GM18517 (cell line): Measurements from ENCODE around the gene GNAO1.
A peak's percentile ranks its signal among the peaks of the same experiment; 100 is the strongest.

Experiments
- ATAC-seq: cut with Tn5 transposase; IDR thresholded peaks from one replicate; pipeline ENCODE4 v1.9.1; 2021; ENCODE audit warnings: mild to moderate bottlenecking, moderate library complexity; ENCODE audit not compliant: unreplicated experiment

The GNAO1 gene

GRCh38 chr16:56344518-56345405, 153.5 kb downstream of the GNAO1 start:
- ATAC-seq = no peak

GRCh38 chr16:56345406-56346050, 154.2 kb downstream of the GNAO1 start:
- ATAC-seq = no peak

- ATAC-seq = no peak
These were observed 155.0 kb downstream of the GNAO1 start for GRCh38 chr16:56346131-56346890.

DNA sequence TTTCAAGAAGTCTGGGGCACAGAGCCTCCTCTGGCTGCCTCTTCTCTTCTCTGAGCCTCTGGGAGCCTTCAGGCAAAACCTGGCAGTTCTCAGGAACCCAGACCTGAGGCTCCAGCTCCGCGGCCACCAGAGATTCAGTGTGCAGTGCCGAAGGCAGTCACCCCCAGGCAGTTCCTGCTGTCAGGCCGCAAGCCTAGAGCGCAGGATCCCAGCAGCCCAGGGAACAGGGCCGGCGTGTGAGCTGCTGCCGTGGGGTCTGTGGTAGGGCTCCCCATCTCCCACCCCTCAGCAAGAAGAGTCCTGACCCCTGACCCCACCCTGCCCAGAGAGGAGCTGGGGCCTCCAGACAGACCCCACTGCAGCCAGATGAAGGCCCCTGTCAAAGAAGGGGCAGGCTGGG, 155.9 kb downstream of the GNAO1 start:
- no peak for ATAC-seq

- ATAC-seq = no peak
These were observed 156.4 kb downstream of the GNAO1 start for GRCh38 chr16:56347670-56348069.

GRCh38 chr16:56348168-56349085, 157.1 kb downstream of the GNAO1 start:
- no peak for ATAC-seq

DNA sequence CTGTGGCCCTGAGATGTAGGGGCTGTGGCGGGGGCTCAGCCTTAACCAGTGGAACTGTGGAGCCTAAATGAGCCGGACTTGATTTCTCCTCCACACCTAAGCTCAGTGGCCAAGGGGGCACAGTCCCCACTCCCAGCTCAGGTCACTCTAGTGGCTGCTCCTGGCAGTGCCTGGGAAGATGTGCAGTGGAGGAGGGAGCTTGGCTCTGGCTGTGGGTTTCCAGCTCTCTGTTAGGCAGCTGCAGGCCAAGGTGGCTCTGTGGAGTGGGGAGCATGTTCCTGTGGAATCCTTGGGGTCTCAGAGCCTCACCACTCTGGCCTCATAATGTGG, 157.8 kb downstream of the GNAO1 start:
- no peak for ATAC-seq

GRCh38 chr16:56349711-56350161, 158.4 kb downstream of the GNAO1 start:
- no peak for ATAC-seq

- no peak for ATAC-seq
These were observed 159.5 kb downstream of the GNAO1 start for GRCh38 chr16:56350491-56351405.

GRCh38 chr16:56351481-56351880, 160.2 kb downstream of the GNAO1 start:
- no peak for ATAC-seq

GRCh38 chr16:56352351-56353053, 161.2 kb downstream of the GNAO1 start:
- no peak for ATAC-seq

GRCh38 chr16:56353054-56353921, 162.0 kb downstream of the GNAO1 start:
- no peak for ATAC-seq

GRCh38 chr16:56354016-56354415, 162.7 kb downstream of the GNAO1 start:
- no peak for ATAC-seq

DNA sequence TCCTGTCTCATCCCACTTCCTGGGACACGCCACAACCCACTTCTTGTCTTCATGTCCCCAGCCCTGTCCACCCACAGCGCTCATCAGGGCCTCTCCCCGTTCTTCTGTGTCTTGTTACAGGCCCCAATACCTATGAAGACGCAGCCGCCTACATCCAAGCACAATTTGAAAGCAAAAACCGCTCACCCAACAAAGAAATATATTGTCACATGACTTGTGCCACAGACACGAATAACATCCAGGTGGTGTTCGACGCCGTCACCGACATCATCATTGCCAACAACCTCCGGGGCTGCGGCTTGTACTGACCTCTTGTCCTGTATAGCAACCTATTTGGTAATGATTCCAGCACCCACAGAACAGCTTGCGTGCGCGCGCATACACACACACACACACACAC, 163.5 kb downstream of the GNAO1 start:
- ATAC-seq = no peak

GRCh38 chr16:56355221-56355620, 163.9 kb downstream of the GNAO1 start:
- ATAC-seq = no peak

DNA sequence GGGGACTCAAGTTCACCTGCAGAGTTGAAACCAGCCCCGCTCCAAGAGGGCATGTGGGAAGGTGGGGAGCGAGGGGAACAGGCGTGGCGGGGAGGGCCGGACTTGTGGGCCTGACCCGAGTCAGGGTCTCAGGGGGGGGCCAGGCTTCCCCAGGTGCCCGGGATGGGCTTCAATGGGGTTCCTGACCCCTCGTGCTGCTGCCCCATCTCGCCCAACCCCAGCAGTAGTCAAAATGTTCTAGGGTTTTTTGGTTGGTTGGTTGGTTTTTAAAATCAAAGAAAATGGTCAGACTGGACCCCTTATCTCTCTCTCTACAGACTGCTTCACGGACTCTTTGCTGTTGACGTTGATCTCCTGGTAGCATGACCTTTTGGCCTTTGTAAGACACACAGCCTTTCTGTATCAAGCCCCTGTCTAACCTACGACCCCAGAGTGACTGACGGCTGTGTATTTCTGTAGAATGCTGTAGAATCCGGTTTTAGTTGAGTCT, 164.5 kb downstream of the GNAO1 start:
- ATAC-seq = no peak

DNA sequence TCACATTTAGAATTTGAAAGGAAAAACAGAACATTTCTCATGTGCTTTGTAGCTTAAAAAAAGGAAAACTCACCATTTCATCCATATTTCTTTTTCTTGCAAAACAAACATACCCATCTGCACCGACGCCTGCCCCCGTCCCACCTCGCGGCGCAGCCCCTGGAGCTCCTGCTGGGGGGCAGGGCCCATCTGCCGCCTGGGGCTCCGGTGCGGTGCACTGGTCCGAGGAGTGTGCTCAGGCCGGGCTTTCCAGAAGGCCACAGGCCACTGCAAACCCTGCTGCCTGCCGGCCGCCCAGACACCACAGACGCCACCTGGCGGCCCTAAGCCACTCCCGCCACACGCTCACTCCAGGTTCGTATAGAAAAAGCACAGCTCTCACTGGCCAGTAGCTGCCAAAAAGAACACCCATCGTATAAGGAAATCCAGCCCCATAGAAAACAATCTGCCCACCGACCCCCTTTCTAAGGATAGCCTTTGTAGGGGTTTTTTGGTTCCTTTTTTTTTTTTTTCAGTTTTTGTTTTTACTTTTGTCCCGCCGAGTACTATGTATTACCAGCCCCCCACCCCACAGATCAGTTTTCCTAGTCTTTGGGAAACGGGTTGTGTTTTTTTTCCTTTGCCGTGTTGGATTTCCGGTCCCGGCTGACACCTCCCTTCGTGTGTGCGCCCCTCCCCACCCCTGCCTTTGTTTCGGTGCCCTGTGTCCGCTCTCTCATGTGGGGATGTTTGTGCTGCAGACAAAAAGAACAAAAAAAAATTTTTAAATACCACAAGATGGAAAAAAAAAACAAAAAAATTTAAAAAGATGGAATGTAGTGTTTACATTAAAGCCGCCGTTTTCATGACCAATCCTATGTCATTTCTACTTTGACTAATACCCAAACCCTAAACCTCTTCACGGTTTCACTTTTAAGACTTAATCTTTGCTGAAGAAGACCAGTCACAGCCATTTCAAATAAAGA, 165.3 kb downstream of the GNAO1 start:
- ATAC-seq = peak; percentile 89
